ENCODE measurements around the gene TTF1.

Gene TTF1

GRCh38 chr9:132395560-132395959, 11.1 kb downstream of the TTF1 start (continued):
- TF ChIP-seq PATZ1 (CRISPR knock-in tag; IDR thresholded peaks at IDR 0.05; ENCODE audit: borderline replicate concordance) = no peak
- TF ChIP-seq ESRRG (CRISPR knock-in tag; IDR thresholded peaks at IDR 0.05) = no peak
- TF ChIP-seq PPARA (CRISPR knock-in tag; IDR thresholded peaks at IDR 0.05; ENCODE audit: borderline replicate concordance) = no peak
- TF ChIP-seq SNAI2 (CRISPR knock-in tag; IDR thresholded peaks at IDR 0.05) = no peak
- TF ChIP-seq BACH2 (CRISPR knock-in tag; IDR thresholded peaks at IDR 0.05; ENCODE audit: borderline replicate concordance) = no peak

- no peak for ATAC-seq
- no peak for TF ChIP-seq CSRNP3 (CRISPR knock-in tag; IDR thresholded peaks at IDR 0.05)
- no peak for TF ChIP-seq ARNTL (CRISPR knock-in tag; IDR thresholded peaks at IDR 0.05; ENCODE audit: borderline replicate concordance, low read depth)
- TF ChIP-seq TOX (CRISPR knock-in tag; IDR thresholded peaks at IDR 0.05; ENCODE audit: borderline replicate concordance) = no peak
- TF ChIP-seq BACH2 (CRISPR knock-in tag; IDR thresholded peaks at IDR 0.05; ENCODE audit: borderline replicate concordance) = no peak
- TF ChIP-seq ESRRG (CRISPR knock-in tag; IDR thresholded peaks at IDR 0.05) = no peak
- TF ChIP-seq POU6F1 (CRISPR knock-in tag; IDR thresholded peaks at IDR 0.05; ENCODE audit: borderline replicate concordance, low read depth) = no peak
- no peak for TF ChIP-seq ZFP30 (CRISPR knock-in tag; IDR thresholded peaks at IDR 0.05)
- TF ChIP-seq ZNF565 (CRISPR knock-in tag; conservative IDR thresholded peaks at IDR 0.05; ENCODE audit: low read depth) = no peak
- no peak for TF ChIP-seq PPARA (CRISPR knock-in tag; IDR thresholded peaks at IDR 0.05; ENCODE audit: borderline replicate concordance)
- no peak for TF ChIP-seq TCF4 (CRISPR knock-in tag; IDR thresholded peaks at IDR 0.05; ENCODE audit: borderline replicate concordance)
- TF ChIP-seq CREB5 (CRISPR knock-in tag; IDR thresholded peaks at IDR 0.05; ENCODE audit: low read depth) = no peak
- TF ChIP-seq GLIS3 (CRISPR knock-in tag; IDR thresholded peaks at IDR 0.05) = no peak
- TF ChIP-seq ZC3H10 (CRISPR knock-in tag; IDR thresholded peaks at IDR 0.05) = no peak
Observed at GRCh38 chr9:132391449-132391848, 15.2 kb downstream of the TTF1 start.

- TF ChIP-seq ZNF8 (CRISPR knock-in tag; IDR thresholded peaks at IDR 0.05) (no peak), SNAI2 (CRISPR knock-in tag; IDR thresholded peaks at IDR 0.05) (no peak), CREB5 (CRISPR knock-in tag; IDR thresholded peaks at IDR 0.05; ENCODE audit: low read depth) (no peak), TCF4 (CRISPR knock-in tag; IDR thresholded peaks at IDR 0.05; ENCODE audit: borderline replicate concordance) (no peak), PPARA (CRISPR knock-in tag; IDR thresholded peaks at IDR 0.05; ENCODE audit: borderline replicate concordance) (no peak), ARNTL (CRISPR knock-in tag; IDR thresholded peaks at IDR 0.05; ENCODE audit: borderline replicate concordance, low read depth) (no peak)
- no peak for ATAC-seq
Observed at GRCh38 chr9:132390966-132391365, 15.7 kb downstream of the TTF1 start.

- TF ChIP-seq ESRRG (CRISPR knock-in tag; IDR thresholded peaks at IDR 0.05) (no peak), ARNTL (CRISPR knock-in tag; IDR thresholded peaks at IDR 0.05; ENCODE audit: borderline replicate concordance, low read depth) (no peak), TOX (CRISPR knock-in tag; IDR thresholded peaks at IDR 0.05; ENCODE audit: borderline replicate concordance) (no peak), RARB (CRISPR knock-in tag; IDR thresholded peaks at IDR 0.05) (no peak), ZNF8 (CRISPR knock-in tag; IDR thresholded peaks at IDR 0.05) (no peak), BACH2 (CRISPR knock-in tag; IDR thresholded peaks at IDR 0.05; ENCODE audit: borderline replicate concordance) (no peak), ZFP3 (CRISPR knock-in tag; IDR thresholded peaks at IDR 0.05) (no peak), ZFP30 (CRISPR knock-in tag; IDR thresholded peaks at IDR 0.05) (no peak), TSHZ2 (CRISPR knock-in tag; IDR thresholded peaks at IDR 0.05) (no peak)
- ATAC-seq = no peak; the same call in 2 of the 3 replicates
Observed at GRCh38 chr9:132387133-132387532, 19.5 kb downstream of the TTF1 start.

Data from SK-N-SH treated with all-trans-retinoic acid at 6 μM for 48 hours (cell line).